ENCODE measurements around the gene XRCC5. TPM values are rescaled to one million over a fixed set of nuclear protein-coding genes. Genes with fewer than 3 reads are reported as not detected.
"Not testable (repeated sequence)": the region's sequence is repeated elsewhere in the genome, so short reads cannot be mapped to it uniquely, and the experiment has no call there.

The XRCC5 gene
- total RNA-seq, 1 donor from 2014 or later, result 197 TPM

GRCh38 chr2:216118474-216118873, 9.3 kb downstream of the XRCC5 start:
- DNase-seq (ENCODE audit: low spot score), result no peak

GRCh38 chr2:216119146-216119545, 10.0 kb downstream of the XRCC5 start:
- DNase-seq (ENCODE audit: low spot score), result no peak

DNA sequence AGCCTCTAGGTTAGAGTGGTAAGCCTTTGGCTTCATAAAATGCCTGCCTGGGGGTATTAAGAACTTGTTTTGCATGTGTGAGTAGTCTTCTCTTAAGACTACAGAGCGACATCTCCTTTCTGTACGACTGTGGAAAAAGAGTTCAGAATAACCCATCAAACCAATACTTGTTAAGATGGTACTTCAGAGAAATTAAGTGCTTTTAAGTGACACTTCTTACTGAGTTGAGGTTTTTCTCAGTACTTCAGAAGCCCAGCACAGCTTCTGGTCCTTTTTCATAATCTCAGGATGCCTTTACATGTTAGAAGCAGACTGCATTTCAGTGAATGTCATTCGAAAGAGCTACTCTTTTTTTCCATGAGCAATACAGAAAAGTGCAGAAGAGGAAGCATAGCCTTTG, 10.8 kb downstream of the XRCC5 start:
- DNase-seq (ENCODE audit: low spot score), result no peak

DNA sequence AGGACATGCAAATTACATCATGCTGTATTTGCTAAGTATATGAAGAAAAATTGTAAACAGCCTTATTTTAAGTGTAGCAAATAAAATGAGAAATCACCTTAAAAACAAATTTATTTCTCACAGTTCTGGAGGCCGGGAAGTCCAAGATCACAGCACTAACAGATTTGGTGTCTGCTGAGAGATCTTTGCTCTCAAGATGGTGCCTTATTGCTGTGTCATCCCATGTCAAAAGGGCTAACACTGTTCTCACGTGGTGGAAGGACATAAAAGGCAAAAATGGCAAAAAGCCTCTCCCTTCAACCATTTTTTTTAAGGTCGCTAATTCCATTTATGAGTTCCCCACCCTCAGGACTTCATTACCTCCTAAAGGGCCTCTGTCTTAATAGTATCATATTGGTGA, 12.1 kb downstream of the XRCC5 start:
- DNase-seq (ENCODE audit: low spot score), result no peak

- DNase-seq (ENCODE audit: low spot score), result no peak
Observed at GRCh38 chr2:216126943-216127342, 17.8 kb downstream of the XRCC5 start.

- no peak for DNase-seq (ENCODE audit: low spot score)
Observed at GRCh38 chr2:216130346-216130971, 21.3 kb downstream of the XRCC5 start.

GRCh38 chr2:216131175-216131926, 22.2 kb downstream of the XRCC5 start:
- no peak for DNase-seq (ENCODE audit: low spot score)

DNA sequence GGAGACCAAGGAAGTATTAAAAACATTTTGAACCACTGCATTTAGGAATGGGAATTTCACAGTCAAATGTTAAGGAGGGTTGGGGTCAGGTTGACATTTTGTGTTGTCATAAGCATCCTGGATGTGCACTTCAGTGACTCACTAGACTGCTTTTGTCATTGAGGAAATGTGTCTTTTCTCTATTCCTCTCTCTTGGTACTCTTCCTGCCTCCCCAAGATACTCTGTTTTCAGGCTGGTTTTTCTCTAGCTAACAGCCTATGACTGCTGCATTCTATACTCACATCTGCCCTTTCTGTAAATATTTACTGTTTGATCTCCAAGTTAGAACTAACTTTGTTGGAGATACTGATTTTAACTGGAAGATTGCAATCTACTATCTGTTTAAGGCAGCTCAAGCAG, 23.4 kb downstream of the XRCC5 start:
- DNase-seq (ENCODE audit: low spot score), result no peak

- DNase-seq (ENCODE audit: low spot score), result no peak
Observed at GRCh38 chr2:216133397-216133796, 24.2 kb downstream of the XRCC5 start.

- no peak for DNase-seq (ENCODE audit: low spot score)
Observed at GRCh38 chr2:216134958-216135541, 25.9 kb downstream of the XRCC5 start.

- no peak for DNase-seq (ENCODE audit: low spot score)
Observed at GRCh38 chr2:216139884-216140283, 30.7 kb downstream of the XRCC5 start.

- DNase-seq (ENCODE audit: low spot score), result not testable (repeated sequence)
Observed at GRCh38 chr2:216141516-216141915, 32.4 kb downstream of the XRCC5 start.

DNA sequence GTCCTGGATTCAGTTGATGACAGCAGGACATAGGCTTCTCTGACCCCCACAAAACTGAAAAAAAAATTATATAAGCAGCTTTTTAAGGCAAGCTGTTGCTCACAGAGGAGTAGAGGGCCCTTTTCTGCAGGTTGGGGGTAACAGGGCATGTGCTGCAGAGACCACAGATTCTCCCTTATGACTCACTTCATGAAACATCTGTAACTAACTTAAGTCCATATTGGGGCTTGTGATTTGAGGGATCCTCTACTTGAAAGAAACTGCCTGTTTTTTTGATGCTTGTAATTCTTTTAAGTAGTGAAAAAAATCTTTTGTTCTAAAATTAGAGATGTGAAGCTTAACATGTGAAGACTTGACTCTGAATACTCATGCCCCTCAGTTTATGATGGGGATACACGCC, 33.4 kb downstream of the XRCC5 start:
- DNase-seq (ENCODE audit: low spot score), result peak; percentile 38

DNA sequence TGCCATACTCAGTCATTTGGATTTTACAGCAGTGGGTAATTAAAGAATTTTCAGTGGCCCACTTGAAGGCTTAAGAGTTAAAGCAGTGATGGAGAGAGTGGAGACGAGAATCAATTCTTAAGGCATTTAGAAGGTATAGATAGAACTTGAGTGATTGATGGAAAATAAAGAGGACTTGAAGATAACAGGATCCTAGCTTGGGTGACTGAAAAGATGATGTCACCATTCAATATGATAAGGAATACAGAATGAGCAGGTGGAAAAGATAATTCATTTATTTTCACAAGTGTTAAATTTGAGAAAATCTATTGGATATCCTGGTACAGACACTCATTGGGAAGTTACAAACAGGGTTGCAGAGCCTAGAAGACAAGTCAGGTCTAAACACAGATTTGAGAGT, 35.2 kb downstream of the XRCC5 start:
- DNase-seq (ENCODE audit: low spot score), result no peak

- DNase-seq (ENCODE audit: low spot score), result no peak
Observed at GRCh38 chr2:216144857-216145256, 35.7 kb downstream of the XRCC5 start.

DNA sequence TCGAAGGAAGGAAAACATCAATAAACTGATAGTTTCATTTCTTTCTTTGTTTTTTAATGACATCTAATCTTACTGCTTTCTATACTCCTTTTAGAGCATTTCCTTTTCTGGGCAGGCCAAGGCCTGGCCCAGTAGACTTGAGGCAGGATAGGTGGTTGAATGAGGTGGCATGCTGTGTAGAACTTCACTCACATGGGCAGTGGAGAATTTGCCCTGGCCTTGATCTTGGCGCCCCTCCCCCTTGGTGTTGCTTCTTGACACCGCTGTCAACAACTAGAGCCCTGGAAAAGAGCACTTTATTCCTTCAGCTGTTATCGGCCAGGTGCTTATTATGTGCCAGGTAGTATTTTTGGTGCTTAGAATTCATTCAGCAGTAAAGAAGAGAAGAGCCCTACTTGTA, 37.4 kb downstream of the XRCC5 start:
- no peak for DNase-seq (ENCODE audit: low spot score)

- DNase-seq (ENCODE audit: low spot score), result no peak
Observed at GRCh38 chr2:216147172-216148131, 38.3 kb downstream of the XRCC5 start.

- no peak for DNase-seq (ENCODE audit: low spot score)
Observed at GRCh38 chr2:216148983-216149382, 39.8 kb downstream of the XRCC5 start.

DNA sequence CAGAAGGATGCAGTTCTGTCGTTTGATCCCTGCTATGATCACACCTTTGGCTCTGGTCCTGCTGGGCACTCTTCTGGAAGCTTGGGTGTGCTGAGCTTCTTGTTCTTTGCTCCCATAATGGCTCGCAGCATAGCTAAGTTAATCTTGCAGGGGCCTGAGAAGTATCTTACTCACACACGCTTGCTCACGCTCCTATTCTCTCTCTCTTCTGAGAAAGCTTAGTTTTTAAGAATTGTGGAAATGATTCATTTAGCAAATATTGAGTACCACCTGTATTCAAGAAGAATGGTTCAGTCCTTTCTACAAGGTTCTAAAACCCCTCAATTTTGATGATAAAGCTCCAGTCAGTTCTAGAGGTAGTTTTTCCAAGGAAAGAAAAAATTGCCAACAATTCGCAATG, 40.6 kb downstream of the XRCC5 start:
- no peak for DNase-seq (ENCODE audit: low spot score)

GRCh38 chr2:216151313-216152025, 42.3 kb downstream of the XRCC5 start:
- no peak for DNase-seq (ENCODE audit: low spot score)

DNA sequence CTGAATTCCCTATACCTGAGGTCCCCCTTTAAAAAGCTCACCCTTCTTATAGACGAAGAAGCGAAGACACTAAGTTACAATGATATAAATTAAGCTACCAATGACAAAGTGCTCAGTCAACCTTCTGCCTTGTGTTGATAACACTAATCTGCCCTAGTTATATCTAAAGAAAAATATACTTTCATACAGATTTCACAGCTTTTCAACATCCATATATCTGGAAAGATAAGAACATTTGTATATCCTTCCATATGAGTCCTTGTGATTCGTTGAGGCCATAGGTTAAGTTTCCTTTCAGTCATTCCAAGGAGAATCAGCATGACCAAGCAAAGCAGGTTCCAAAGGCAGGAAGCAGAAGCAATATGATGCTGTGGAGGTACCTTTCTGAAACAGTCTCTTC, 46.8 kb downstream of the XRCC5 start:
- DNase-seq (ENCODE audit: low spot score), result no peak
